GM12872 (cell line): Measurements from ENCODE around the gene UBE2I.

Experiments
- TF ChIP-seq, protein P1 (sequence below): IDR thresholded peaks from 3 replicates; pipeline ENCODE4 v1.5.1; 2011; ENCODE audit warnings: low read depth, mild to moderate bottlenecking, low read length, moderate library complexity; ENCODE audit not compliant: insufficient read depth

The UBE2I gene

GRCh38 chr16:1349351-1349750 lies 39.9 kb downstream of the UBE2I start:
- TF ChIP-seq, protein P1, sequence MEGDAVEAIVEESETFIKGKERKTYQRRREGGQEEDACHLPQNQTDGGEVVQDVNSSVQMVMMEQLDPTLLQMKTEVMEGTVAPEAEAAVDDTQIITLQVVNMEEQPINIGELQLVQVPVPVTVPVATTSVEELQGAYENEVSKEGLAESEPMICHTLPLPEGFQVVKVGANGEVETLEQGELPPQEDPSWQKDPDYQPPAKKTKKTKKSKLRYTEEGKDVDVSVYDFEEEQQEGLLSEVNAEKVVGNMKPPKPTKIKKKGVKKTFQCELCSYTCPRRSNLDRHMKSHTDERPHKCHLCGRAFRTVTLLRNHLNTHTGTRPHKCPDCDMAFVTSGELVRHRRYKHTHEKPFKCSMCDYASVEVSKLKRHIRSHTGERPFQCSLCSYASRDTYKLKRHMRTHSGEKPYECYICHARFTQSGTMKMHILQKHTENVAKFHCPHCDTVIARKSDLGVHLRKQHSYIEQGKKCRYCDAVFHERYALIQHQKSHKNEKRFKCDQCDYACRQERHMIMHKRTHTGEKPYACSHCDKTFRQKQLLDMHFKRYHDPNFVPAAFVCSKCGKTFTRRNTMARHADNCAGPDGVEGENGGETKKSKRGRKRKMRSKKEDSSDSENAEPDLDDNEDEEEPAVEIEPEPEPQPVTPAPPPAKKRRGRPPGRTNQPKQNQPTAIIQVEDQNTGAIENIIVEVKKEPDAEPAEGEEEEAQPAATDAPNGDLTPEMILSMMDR, result no peak

GRCh38 chr16:1349951-1350350 lies 40.5 kb downstream of the UBE2I start:
- TF ChIP-seq, protein P1, result no peak

- TF ChIP-seq, protein P1, result no peak
These were observed 41.3 kb downstream of the UBE2I start for GRCh38 chr16:1350691-1351090.

GRCh38 chr16:1351215-1351581 lies 41.8 kb downstream of the UBE2I start:
- TF ChIP-seq, protein P1, result no peak

DNA sequence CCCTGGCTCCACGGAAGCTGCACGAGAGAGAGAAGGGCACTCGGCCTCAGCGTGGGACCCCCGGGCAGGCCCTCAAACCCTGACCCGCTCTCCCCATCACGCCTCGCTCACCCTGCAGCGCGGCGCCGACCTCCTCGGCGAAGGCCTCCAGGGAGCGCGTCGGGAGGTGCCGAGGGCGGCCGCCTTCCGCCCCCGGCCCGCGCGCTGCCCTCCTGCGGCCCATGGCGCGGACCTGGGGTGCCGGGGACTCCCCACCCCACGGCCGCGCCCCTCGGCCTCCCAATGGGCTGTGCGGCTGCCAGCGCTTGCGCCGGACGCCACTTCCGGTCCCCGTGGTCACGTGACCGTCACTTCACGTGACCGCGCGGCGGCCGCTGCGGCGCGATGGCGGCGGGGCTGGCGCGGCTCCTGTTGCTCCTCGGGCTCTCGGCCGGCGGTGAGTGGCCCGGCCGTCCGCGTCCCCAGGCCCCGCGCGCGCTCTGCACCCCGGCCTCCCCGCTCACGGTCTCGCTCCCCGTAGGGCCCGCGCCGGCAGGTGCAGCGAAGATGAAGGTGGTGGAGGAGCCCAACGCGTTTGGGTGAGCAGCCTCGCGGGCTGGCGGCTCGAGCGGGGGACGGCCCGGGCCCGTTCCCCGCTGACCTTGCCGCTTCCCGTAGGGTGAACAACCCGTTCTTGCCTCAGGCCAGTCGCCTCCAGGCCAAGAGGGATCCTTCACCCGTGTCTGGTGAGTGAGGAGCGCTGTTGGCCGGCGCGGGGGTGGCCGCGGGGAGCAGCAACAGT lies 42.3 kb downstream of the UBE2I start, which contains the start of the genes GNPTG and TSR3:
Gene GNPTG, plus strand, starts transcription at position 350 of the 781 bp plus-strand sequence. Its CDS starts 35 bp downstream, at position 385.
Gene TSR3, minus strand, starts transcription at position 297 of the 781 bp plus-strand sequence. Its CDS starts 74 bp downstream, at position 223.
- TF ChIP-seq, protein P1, result no peak

GRCh38 chr16:1354815-1355540 lies 45.5 kb downstream of the UBE2I start:
- TF ChIP-seq, protein P1, result no peak

- TF ChIP-seq, protein P1, result no peak
These were observed 46.2 kb downstream of the UBE2I start for GRCh38 chr16:1355591-1355990.
